Ovary (tissue), 9 donors: ENCODE results near the gene EGLN2. TPM values are rescaled to one million over a fixed set of nuclear protein-coding genes. Genes with fewer than 3 reads are reported as not detected.
"Not testable (repeated sequence)": the region's sequence is repeated elsewhere in the genome, so short reads cannot be mapped to it uniquely, and the experiment has no call there.

ENCODE experiments used
- DNase-seq, 5 donors: peaks; one replicate each; pipeline ENCODE4 v3.0.0-alpha.2; 2019 to 2020
- H3K27ac ChIP-seq, 2 donors: fragments of 200-600 bp; one replicate each; pipeline versions ENCODE4 v1.5.1 to v1.8.0; 2019 to 2022
- H3K27me3 ChIP-seq: fragments of 200-600 bp; one replicate; pipeline ENCODE4 v1.8.0; 2022
- H3K36me3 ChIP-seq: fragments of 200-600 bp; sonication (generic); one replicate; pipeline ENCODE4 v1.5.1; 2019
- H3K4me1 ChIP-seq: one replicate; pipeline ENCODE4 v1.8.1; 2013; ENCODE audit warnings: mild to moderate bottlenecking, moderate library complexity; ENCODE audit not compliant: insufficient read depth
- H3K4me3 ChIP-seq: fragments of 200-600 bp; sonication (generic); one replicate; pipeline ENCODE4 v1.5.1; 2017
- H3K9me3 ChIP-seq, 2 donors: fragments of 200-600 bp in 1 of 2; sonication (generic) in 1 of 2; one replicate each; pipeline versions ENCODE4 v1.5.1 to v1.8.1; 2013 to 2019; ENCODE audit warnings: mild to moderate bottlenecking in 1 of 2, moderate library complexity in 1 of 2
- CTCF ChIP-seq, 3 donors: fragments of 450-650 bp in 2 of 3; fragments of 200-600 bp in 1 of 3; IDR thresholded peaks; one replicate each; pipeline versions ENCODE4 v1.5.1 to v1.8.0; 2016 to 2022; ENCODE audit warnings: antibody characterized with exemption in 3 of 3, mild to moderate bottlenecking in 1 of 3
- EP300 ChIP-seq: sonication (generic); formaldehyde crosslinking; IDR thresholded peaks from one replicate; pipeline ENCODE4 v1.6.1; 2017; ENCODE audit warnings: antibody characterized with exemption
- POLR2A ChIP-seq: fragments of 450-650 bp; IDR thresholded peaks from one replicate; pipeline ENCODE4 v1.6.1; 2017; ENCODE audit warnings: antibody characterized with exemption, mild to moderate bottlenecking, moderate library complexity
- WGBS, 3 donors: extraction: QIAGEN DNeasy Blood & Tissue Kit in 1 of 3; methylation state at CpG; one replicate each; pipeline versions ENCODE4 v1.1.5 to v1.1.7; 2013 to 2017; 5-methylcytosine and 5-hydroxymethylcytosine counted together
- intact Hi-C, 4 donors: fragments of 100-400 bp; cut with DNase I; formaldehyde crosslinking; loops; one replicate each; pipeline versions ENCODE4 v1.11.0 to v1.15.1; 2022 to 2023
- polyA plus RNA-seq, 2 donors: library from polyadenylated mRNA; stranded (reverse); fragments of 200-250 nt in 1 of 2; fragments of 350-450 nt in 1 of 2; fragmentation: Illumina TruSeq in 1 of 2; extraction: RNeasy Lipid Tissue Mini Kit (QIAGEN cat#74804) in 1 of 2; gene quantifications; one replicate each; pipeline ENCODE4 v1.2.3, GENCODE V29; 2013 to 2014
- total RNA-seq, 7 donors: library from RNA; depleted of rRNA in 2 of 7; stranded (reverse); fragments of >200 nt in 2 of 7; fragmentation: NEBNext Ultra II Directional in 3 of 7; extraction: Animal tissue kit (Norgen Biotek cat#: 25700) in 3 of 7; gene quantifications; one replicate each; pipeline versions ENCODE4 v1.1.0 to v1.2.4, GENCODE V29; 2016 to 2023
- donor health status: DM: no; HTN: no; CAD: no; lungs with moderate emphysema.
- donor health status: DM: no; HTN: no; CAD: no.
- donor health status: Bipolar disorder and iron deficiency.
- donor health status: DM: yes; HTN: yes; CAD: no.
- donor health status: DM: no; HTN: no; CAD: no.
- donor health status: DM: yes; HTN: yes; CAD: no.

EGLN2 gene
- total and polyA plus RNA-seq, 9 donors: 43.6 to 121 (median 95.8) TPM

- no peaks in the 10 kb centered on the region for H3K36me3 ChIP-seq
- no peaks in the 10 kb centered on the region for H3K27me3 ChIP-seq
- H3K4me1 ChIP-seq: no peaks in the 10 kb centered on the region
- no peak overlapping the region for H3K4me3 ChIP-seq
- TF ChIP-seq CTCF (IDR thresholded peaks at IDR 0.05): no peak
- no peak for TF ChIP-seq POLR2A
- TF ChIP-seq EP300: no peak
- intact Hi-C loops: no loop called here
- no peaks in the 10 kb centered on the region for H3K9me3 ChIP-seq
- no peak overlapping the region for H3K27ac ChIP-seq
- no peak for DNase-seq
- WGBS, 3 donors: 84 to 91% (median 87%) methylated on average over 7 of the region's 7 CpGs
Measured at GRCh38 chr19:40763526-40763925, 35.5 kb upstream of the EGLN2 start.

GRCh38 chr19:40763963-40764362, 35.0 kb upstream of the EGLN2 start:
- H3K4me1 ChIP-seq: no peaks in the 10 kb centered on the region
- no peak for DNase-seq
- H3K27ac ChIP-seq: no peak overlapping the region
- no peak for TF ChIP-seq EP300
- no peak for TF ChIP-seq POLR2A
- TF ChIP-seq CTCF (IDR thresholded peaks at IDR 0.05): no peak
- H3K4me3 ChIP-seq: no peak overlapping the region
- WGBS, 3 donors: 88 to 94% (median 89%) methylated on average over 10 of the region's 10 CpGs
- H3K36me3 ChIP-seq: no peaks in the 10 kb centered on the region
- intact Hi-C loops: no loop called here
- no peaks in the 10 kb centered on the region for H3K27me3 ChIP-seq
- H3K9me3 ChIP-seq: no peaks in the 10 kb centered on the region

GRCh38 chr19:40766385-40766784, 32.6 kb upstream of the EGLN2 start:
- DNase-seq, H3K36me3 ChIP-seq, H3K27ac ChIP-seq, H3K27me3 ChIP-seq, intact Hi-C loops, H3K4me3 ChIP-seq, H3K9me3 ChIP-seq, H3K4me1 ChIP-seq: not testable (repeated sequence)
- WGBS, 3 donors: 94 to 95% (median 95%) methylated on average over 13 of the region's 13 CpGs

- H3K36me3 ChIP-seq: no peaks in the 10 kb centered on the region
- H3K9me3 ChIP-seq: no peaks in the 10 kb centered on the region
- 63 to 78% (median 67%) methylated on average over 5 of the region's 5 CpGs for WGBS, 3 donors
- no peak overlapping the region for H3K27ac ChIP-seq
- DNase-seq: no peak
- no peaks in the 10 kb centered on the region for H3K4me1 ChIP-seq
- H3K27me3 ChIP-seq: no peaks in the 10 kb centered on the region
- TF ChIP-seq POLR2A: no peak
- TF ChIP-seq CTCF (IDR thresholded peaks at IDR 0.05): no peak
- no peak for TF ChIP-seq EP300
- intact Hi-C loops: no loop called here
- no peak overlapping the region for H3K4me3 ChIP-seq
Measured at GRCh38 chr19:40768869-40769268, 30.1 kb upstream of the EGLN2 start.

- H3K36me3 ChIP-seq, H3K27me3 ChIP-seq, H3K4me1 ChIP-seq, intact Hi-C loops, H3K4me3 ChIP-seq, H3K27ac ChIP-seq, DNase-seq, H3K9me3 ChIP-seq: not testable (repeated sequence)
- 85 to 88% (median 88%) methylated on average over 10 of the region's 10 CpGs for WGBS, 3 donors
Measured at GRCh38 chr19:40771101-40771862, 27.7 kb upstream of the EGLN2 start.
